GM18951 (cell line): ENCODE data around the gene FANCC.
"Not testable (repeated sequence)": the region's sequence is repeated elsewhere in the genome, so short reads cannot be mapped to it uniquely, and the experiment has no call there.

Source experiments
- POLR2A ChIP-seq: IDR thresholded peaks from 4 replicates; pipeline ENCODE4 v1.6.1; 2011; ENCODE audit warnings: mild to moderate bottlenecking; ENCODE audit not compliant: insufficient read length, insufficient read depth; ENCODE audit errors: extremely low read depth
- in situ Hi-C: fragments of 300-500 bp; cut with MboI; formaldehyde crosslinking; loops from one replicate; pipeline ENCODE4 v1.12.0; 2022; ENCODE audit warnings: low sequenced_read_pairs, mixed read lengths, inconsistent platforms; ENCODE audit not compliant: unreplicated experiment

The FANCC gene

DNA sequence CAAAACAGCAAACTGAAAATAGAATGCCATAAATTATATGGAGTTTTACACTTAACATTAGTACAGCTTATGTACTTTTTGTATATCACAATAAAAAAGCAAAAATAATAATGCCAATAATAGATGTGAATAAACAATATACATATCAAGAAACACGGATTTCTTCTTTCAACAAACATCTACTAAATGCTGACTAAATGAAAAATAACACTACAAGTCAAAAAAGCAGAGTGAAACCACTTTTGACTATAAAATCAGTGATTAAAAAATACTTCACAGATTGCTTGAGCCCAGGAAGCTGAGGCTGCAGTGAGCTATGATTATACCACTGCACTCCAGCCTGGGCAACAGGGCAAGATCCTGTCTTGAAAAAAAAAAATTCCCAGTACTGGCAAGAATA lies 32.2 kb downstream of the FANCC start:
- in situ Hi-C loops = no loop called here
- TF ChIP-seq POLR2A = no peak

DNA sequence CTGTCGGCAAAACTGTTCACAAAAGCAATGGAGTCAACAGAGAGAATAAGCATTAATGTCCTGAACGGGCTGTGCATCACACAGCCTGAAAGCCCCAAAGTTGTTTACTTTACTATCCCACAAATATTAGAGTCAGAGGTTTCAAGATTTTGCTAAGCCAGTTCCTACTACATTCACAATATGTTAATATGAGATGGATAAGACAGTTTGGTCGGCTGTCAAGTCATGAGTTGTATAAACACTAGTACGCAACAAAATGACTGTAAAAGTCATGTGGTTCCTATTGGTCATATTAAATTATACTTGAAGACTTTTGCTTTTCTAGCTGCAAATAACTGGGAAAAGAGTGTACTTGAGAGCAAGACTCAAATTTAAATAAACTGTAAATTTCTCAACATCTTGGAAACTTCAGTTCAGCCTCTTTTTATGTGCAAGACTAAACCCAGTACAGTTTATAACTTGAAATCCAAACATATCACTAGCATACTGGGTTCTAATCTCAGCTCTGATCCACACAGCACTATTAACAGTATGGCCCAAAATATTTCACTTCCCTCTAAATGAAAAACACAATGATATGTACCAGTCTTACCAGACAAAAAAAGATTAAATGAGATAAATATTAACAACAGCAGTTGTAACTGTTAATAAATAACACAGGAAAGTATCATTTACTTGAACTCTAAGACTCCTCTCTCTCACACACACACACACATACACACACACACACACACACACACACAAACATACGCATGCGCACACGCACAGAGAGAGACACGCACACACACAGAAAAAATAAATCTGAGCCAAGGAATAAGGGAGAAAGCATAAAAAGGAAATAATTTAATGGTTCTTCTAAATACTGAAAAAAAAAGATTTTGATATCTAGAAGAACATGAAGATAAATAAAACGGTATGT lies 33.1 kb downstream of the FANCC start:
- in situ Hi-C loops = no loop called here
- no peak for TF ChIP-seq POLR2A

GRCh38 chr9:95283673-95284072 lies 33.8 kb downstream of the FANCC start:
- no peak for TF ChIP-seq POLR2A
- in situ Hi-C loops = no loop called here

GRCh38 chr9:95282332-95282731 lies 35.2 kb downstream of the FANCC start:
- in situ Hi-C loops = no loop called here
- TF ChIP-seq POLR2A = no peak

- in situ Hi-C loops = no loop called here
- TF ChIP-seq POLR2A = no peak
Measured at GRCh38 chr9:95280745-95281144, 36.8 kb downstream of the FANCC start.

GRCh38 chr9:95277509-95277908 lies 40.0 kb downstream of the FANCC start:
- no peak for TF ChIP-seq POLR2A
- in situ Hi-C loops = no loop called here

DNA sequence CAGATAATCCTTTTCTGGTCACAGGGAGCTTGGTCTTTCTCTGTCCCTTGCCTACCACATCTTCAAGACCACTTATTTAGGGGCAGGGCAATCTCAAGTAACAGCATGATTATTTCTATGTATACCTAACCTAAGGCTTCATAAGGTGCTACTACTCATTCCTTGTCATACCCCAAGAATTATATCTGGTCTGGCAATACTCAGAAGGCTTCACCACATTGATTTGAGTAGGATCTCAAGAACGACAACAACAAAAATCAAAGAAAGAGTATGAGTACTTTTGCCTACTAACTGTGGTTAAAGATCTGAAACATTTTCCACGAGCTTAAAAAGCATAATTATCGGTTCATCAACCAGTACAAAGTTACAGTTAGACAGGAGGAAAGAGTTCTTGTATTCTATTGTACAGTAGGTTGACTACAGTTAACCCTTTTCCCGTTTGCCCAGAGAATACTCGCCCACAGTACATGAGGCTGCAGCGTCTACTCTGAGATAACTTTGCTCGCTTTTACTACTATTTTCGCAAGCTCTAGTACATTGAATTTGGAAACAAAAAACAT lies 41.0 kb downstream of the FANCC start:
- no peak for TF ChIP-seq POLR2A
- in situ Hi-C loops = no loop called here

DNA sequence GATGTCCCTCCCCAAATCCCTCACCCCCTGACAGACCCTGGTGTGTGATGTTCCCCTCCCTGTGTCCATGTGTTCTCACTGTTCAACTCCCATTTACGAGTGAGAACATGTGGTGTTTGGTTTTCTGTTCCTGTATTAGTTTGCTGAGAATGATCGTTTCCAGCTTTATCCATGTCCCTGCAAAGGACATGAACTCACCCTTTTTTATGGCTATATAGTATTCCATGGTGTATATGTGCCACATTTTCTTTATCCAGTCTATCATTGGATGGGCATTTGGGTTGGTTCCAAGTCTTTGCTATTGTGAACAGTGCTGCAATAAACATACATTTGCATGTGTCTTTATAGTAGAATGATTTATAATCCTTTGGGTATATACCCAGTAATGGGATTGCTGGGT lies 43.3 kb downstream of the FANCC start:
- in situ Hi-C loops = not testable (repeated sequence)

DNA sequence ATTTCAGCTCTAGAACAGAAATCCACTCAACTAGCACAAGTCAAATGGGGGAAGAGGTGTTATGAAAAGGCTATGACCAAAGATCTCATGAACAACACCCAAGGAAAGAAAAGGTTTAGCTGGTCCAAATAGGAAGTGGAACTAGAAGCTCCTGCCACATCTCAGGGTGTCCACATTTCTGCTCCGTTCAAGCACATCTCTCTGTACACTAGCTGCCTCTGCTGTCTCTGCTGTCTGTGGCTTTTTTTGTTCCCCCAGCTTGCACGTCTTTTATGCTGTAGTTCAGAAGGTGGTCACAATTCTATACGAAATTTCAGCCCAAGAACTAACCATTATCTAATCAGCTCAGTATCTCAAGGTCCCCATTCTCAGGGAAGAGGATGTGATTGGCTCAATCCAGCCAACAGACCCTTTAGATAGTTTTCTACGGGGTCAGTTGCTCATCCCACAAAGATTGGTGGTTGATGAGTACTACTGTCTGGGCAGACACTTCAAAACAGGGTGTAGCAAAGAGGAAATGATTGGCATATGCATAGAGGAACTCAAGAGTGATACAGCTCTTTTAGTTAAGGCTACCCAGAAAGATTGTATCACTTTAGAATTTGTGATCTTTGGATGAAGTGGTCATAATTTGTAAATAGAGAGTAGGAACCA lies 44.0 kb downstream of the FANCC start:
- no peak for TF ChIP-seq POLR2A
- in situ Hi-C loops = no loop called here

DNA sequence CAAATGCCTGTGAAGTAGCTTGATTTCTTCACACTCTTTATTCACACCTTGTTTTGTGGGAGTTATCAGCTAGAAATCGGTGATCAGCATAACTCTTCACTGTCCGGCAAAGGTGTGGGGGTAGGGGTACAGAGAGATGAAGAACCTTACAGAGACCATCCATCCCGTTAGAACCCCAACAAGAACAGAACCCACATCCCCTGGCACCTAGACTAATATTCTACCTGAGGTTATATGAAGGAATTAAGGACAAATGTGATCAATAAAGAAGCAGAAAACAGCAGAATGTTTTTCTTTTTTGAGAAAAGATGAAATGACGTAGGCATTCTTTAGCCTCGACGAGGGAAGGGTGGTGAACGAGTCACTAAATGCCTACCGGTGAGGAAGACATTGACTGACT lies 44.7 kb downstream of the FANCC start:
- in situ Hi-C loops = no loop called here

DNA sequence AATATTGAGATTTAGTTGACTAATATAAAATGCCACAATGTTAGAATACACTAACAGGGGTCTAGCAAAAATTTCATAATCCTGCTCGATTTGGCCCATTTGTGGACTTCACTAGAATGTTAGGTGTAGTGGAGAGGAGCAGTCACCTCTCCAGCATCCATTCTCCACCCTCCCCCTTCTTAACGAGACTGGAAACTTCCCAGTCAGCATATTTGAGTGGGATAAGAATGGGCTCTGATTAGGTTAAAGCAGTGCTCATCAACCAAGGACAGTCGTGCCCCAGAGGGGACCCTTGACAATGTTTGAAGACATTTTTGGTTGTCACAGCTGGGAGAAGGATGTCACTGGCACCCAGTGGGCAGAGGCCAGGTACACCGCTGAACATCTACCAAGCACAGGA lies 46.7 kb downstream of the FANCC start:
- in situ Hi-C loops = no loop called here
- TF ChIP-seq POLR2A = no peak

More for the DNA sequence above, 44.7 kb downstream of the FANCC start:
- TF ChIP-seq POLR2A = no peak

DNA sequence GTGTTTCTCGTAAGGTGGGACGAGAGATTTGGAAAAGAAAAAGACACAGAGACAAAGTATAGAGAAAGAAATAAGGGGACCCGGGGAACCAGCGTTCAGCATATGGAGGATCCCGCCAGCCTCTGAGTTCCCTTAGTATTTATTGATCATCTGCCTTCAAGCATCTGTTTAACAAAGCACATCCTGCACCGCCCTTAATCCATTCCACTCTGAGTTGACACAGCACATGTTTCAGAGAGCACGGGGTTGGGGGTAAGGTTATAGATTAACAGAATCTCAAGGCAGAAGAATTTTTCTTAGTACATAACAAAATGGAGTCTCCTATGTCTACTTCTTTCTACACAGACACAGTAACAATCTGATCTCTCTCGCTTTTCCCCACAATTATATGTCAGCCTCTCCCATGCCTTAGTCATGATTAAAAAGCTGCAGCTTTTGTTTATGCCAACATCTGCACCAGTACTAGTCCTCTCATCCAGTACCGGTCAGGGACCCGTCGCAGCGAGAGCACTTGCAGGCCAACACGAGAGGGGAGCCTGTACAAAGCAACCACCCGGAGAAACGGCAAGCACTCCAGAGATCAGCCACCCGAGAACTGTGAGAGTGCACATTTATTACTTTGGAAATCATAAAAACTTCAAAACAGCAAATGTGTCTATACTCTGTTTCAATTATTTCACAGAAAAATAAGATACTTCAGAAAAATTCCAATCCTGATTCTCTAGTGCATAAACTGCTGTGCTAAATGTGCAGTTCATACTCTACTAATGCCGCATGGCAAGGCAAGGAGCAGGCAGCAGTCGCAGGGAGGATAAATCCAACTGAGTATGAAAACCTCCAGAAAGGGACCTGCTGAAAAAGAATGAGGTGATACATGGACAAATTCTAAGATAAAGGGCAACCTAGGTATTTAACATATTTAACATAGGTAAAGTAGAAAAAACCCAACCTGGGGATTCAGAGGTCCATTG lies 47.4 kb downstream of the FANCC start:
- in situ Hi-C loops = not testable (repeated sequence)

- TF ChIP-seq POLR2A = no peak
- in situ Hi-C loops = no loop called here
Measured at GRCh38 chr9:95268681-95269080, 48.8 kb downstream of the FANCC start.
